Thyroid gland (tissue), 4 donors: Measurements from ENCODE around the gene LIN7A. TPM values are rescaled to one million over a fixed set of nuclear protein-coding genes. Genes with fewer than 3 reads are reported as not detected.

Experiments
- DNase-seq, 2 donors: peaks; one replicate each; pipeline ENCODE4 v3.0.0-alpha.2; 2019
- H3K27ac ChIP-seq, 3 donors: fragments of 200-600 bp; sonication (generic); 1 replicate in 2 of 3; 2 replicates in 1 of 3; pipeline ENCODE4 v1.5.1; 2016 to 2019; ENCODE audit warnings: mild to moderate bottlenecking in 1 of 3, moderate library complexity in 1 of 3
- H3K27me3 ChIP-seq: fragments of 200-600 bp; sonication (generic); one replicate; pipeline ENCODE4 v1.5.1; 2019
- H3K36me3 ChIP-seq, 2 donors: fragments of 200-600 bp; sonication (generic); one replicate each; pipeline ENCODE4 v1.5.1; 2016 to 2019
- H3K4me1 ChIP-seq, 2 donors: fragments of 200-600 bp; sonication (generic); one replicate each; pipeline ENCODE4 v1.5.1; 2017 to 2019
- H3K4me3 ChIP-seq, 3 donors: fragments of 200-600 bp; sonication (generic); replicated peaks in 1 of 3; 1 replicate in 2 of 3; 2 replicates in 1 of 3; pipeline ENCODE4 v1.5.1; 2016; ENCODE audit warnings: mild to moderate bottlenecking in 1 of 3
- H3K9me3 ChIP-seq: fragments of 200-600 bp; sonication (generic); one replicate; pipeline ENCODE4 v1.5.1; 2017
- POLR2A ChIP-seq, 2 donors: fragments of 450-650 bp; IDR thresholded peaks; one replicate each; pipeline ENCODE4 v1.6.1; 2017; ENCODE audit warnings: antibody characterized with exemption in 2 of 2, mild to moderate bottlenecking in 2 of 2, moderate library complexity in 1 of 2
- WGBS, 2 donors: methylation state at CpG; one replicate each; pipeline ENCODE4 v1.1.5; 2017; 5-methylcytosine and 5-hydroxymethylcytosine counted together
- intact Hi-C: fragments of 100-400 bp; cut with DNase I; formaldehyde crosslinking; loops from one replicate; pipeline ENCODE4 v1.15.1; 2023
- total RNA-seq, 4 donors: library from RNA; depleted of rRNA; stranded (reverse); fragments of >200 nt; gene quantifications; one replicate each; pipeline ENCODE4 v1.2.3, GENCODE V29; 2016
- TF ChIP-seq, protein P1 (sequence below), 6 experiments: fragments of 200-600 bp in 3 of 6; fragments of 450-650 bp in 3 of 6; sonication (generic) in 3 of 6; IDR thresholded peaks; one replicate each; pipeline ENCODE4 v1.5.1; 2016 to 2019; ENCODE audit warnings: antibody characterized with exemption in 6 of 6, mild to moderate bottlenecking in 2 of 6, inconsistent platforms in 1 of 6, moderate library complexity in 1 of 6

The LIN7A gene
- total RNA-seq, 4 donors from 2014 or later: 7.9 to 21.4 (median 18.4) TPM

GRCh38 chr12:80811957-80812708 lies 125.6 kb downstream of the LIN7A start:
- DNase-seq: no peak

DNA sequence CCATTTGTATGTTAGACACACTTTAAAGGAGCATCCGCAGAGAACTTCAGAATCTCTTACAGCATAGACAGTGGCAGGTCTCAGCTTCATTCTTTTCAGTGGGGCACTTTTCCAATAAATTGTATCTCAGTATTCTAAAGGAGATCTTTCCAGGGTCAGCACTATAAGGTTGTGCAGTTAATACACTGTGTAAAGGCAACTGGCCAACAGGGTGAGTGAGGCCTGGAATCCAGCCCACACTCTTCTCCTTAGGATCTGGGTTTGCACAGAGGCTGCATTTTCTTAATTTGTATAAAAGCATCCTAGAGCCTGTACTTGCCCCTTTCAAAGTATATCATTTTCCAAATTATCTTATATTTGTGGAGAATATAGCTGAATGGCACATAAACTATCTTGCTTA lies 126.9 kb downstream of the LIN7A start:
- no peak overlapping the region for H3K4me3 ChIP-seq
- H3K4me1 ChIP-seq: no peaks in the 10 kb centered on the region
- WGBS, 2 donors: 0 to 55% methylated on average over 1 of the region's 1 CpG
- intact Hi-C loops: no loop called here
- no peaks in the 10 kb centered on the region for H3K36me3 ChIP-seq
- H3K27me3 ChIP-seq: no peaks in the 10 kb centered on the region
- H3K27ac ChIP-seq: no peak overlapping the region
- no peak for TF ChIP-seq POLR2A (IDR thresholded peaks at IDR 0.05)
- TF ChIP-seq, protein P1, sequence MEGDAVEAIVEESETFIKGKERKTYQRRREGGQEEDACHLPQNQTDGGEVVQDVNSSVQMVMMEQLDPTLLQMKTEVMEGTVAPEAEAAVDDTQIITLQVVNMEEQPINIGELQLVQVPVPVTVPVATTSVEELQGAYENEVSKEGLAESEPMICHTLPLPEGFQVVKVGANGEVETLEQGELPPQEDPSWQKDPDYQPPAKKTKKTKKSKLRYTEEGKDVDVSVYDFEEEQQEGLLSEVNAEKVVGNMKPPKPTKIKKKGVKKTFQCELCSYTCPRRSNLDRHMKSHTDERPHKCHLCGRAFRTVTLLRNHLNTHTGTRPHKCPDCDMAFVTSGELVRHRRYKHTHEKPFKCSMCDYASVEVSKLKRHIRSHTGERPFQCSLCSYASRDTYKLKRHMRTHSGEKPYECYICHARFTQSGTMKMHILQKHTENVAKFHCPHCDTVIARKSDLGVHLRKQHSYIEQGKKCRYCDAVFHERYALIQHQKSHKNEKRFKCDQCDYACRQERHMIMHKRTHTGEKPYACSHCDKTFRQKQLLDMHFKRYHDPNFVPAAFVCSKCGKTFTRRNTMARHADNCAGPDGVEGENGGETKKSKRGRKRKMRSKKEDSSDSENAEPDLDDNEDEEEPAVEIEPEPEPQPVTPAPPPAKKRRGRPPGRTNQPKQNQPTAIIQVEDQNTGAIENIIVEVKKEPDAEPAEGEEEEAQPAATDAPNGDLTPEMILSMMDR (IDR thresholded peaks at IDR 0.05): no peak
- no peaks in the 10 kb centered on the region for H3K9me3 ChIP-seq
- DNase-seq: no peak

More at GRCh38 chr12:80811957-80812708, 125.6 kb downstream of the LIN7A start:
- H3K27ac ChIP-seq: no peak overlapping the region
- TF ChIP-seq, protein P1 (IDR thresholded peaks at IDR 0.05): no peak
- no peak for TF ChIP-seq POLR2A (IDR thresholded peaks at IDR 0.05)
- H3K4me3 ChIP-seq: no peak overlapping the region
- H3K4me1 ChIP-seq: no peaks in the 10 kb centered on the region
- no peaks in the 10 kb centered on the region for H3K27me3 ChIP-seq
- intact Hi-C loops: no loop called here
- no peaks in the 10 kb centered on the region for H3K9me3 ChIP-seq
- H3K36me3 ChIP-seq: no peaks in the 10 kb centered on the region
- 88 to 91% methylated on average over 3 of the region's 3 CpGs for WGBS, 2 donors

- Histone ChIP-seq H3K36me3 (no peaks in the 10 kb centered on the region), H3K4me1 (no peaks in the 10 kb centered on the region), H3K27ac (no peak overlapping the region), H3K4me3 (no peak overlapping the region), H3K9me3 (no peaks in the 10 kb centered on the region), H3K27me3 (no peaks in the 10 kb centered on the region)
- no peak for DNase-seq
- WGBS, 2 donors: 92% methylated on average over 4 of the region's 4 CpGs
- intact Hi-C loops: no loop called here
- no peak for TF ChIP-seq POLR2A (IDR thresholded peaks at IDR 0.05)
- TF ChIP-seq, protein P1 (IDR thresholded peaks at IDR 0.05): no peak
Observed at GRCh38 chr12:80807640-80808288, 130.0 kb downstream of the LIN7A start.

DNA sequence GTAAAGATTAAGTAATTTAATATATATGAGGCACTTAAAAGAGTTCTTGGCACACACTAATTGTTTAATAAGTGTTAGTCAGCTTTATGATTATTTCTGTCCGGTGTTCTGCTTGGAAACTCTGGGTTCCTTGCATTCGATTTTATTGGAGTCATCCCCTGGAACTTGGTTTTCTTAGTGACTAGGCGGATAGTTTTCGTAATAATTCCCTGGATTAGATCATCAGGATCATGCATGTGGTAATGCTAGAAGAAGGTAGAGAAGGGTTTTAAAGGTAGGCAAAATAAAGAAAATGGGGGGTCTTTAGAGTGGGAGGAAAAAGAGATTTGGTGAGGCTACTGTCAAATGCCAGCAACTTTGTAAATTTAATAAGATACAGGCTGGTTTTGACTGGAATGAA lies 132.6 kb downstream of the LIN7A start:
- Histone ChIP-seq H3K9me3 (no peaks in the 10 kb centered on the region), H3K4me3 (no peak overlapping the region), H3K27me3 (no peaks in the 10 kb centered on the region), H3K36me3 (no peaks in the 10 kb centered on the region), H3K27ac (no peak overlapping the region), H3K4me1 (no peaks in the 10 kb centered on the region)
- no peak for DNase-seq
- 95 to 96% methylated on average over 4 of the region's 4 CpGs for WGBS, 2 donors
- intact Hi-C loops: no loop called here
- TF ChIP-seq, protein P1 (IDR thresholded peaks at IDR 0.05): no peak
- TF ChIP-seq POLR2A (IDR thresholded peaks at IDR 0.05): no peak
